Body of pancreas (tissue), 4 donors: ENCODE results near the gene PDPK1.
"Not testable (repeated sequence)": the region's sequence is repeated elsewhere in the genome, so short reads cannot be mapped to it uniquely, and the experiment has no call there.

Source experiments
- POLR2A ChIP-seq, 3 donors: fragments of 450-650 bp; IDR thresholded peaks; one replicate each; pipeline ENCODE4 v1.6.1; 2016; ENCODE audit warnings: antibody characterized with exemption in 3 of 3, mild to moderate bottlenecking in 2 of 3
- TF ChIP-seq, protein P1 (sequence below), 7 experiments: fragments of 450-650 bp in 4 of 7; fragments of 200-600 bp in 3 of 7; sonication (generic) in 3 of 7; IDR thresholded peaks; one replicate each; pipeline ENCODE4 v1.5.1; 2016 to 2019; ENCODE audit warnings: antibody characterized with exemption in 7 of 7

DNA sequence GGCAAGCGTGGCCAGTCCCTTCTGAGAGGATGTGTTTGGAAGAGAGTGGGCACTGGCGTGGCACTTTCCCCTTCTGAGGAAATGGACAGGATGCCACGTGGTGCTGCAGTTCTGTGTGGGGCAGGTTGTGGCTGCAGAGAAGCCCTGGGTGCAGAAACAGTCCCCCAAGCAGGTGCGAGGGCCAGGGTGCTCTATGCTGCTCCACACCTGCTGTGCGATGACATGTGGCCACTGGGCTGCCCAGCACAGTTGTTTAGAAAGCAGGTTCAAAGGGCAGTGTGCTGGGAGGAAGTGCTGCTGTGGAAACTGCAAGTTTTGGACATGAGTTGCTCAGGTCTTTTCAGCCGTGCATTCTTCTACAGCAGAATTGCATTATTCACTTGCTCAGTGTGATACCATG is 3.6 kb downstream of the PDPK1 start:
- TF ChIP-seq, protein P1, sequence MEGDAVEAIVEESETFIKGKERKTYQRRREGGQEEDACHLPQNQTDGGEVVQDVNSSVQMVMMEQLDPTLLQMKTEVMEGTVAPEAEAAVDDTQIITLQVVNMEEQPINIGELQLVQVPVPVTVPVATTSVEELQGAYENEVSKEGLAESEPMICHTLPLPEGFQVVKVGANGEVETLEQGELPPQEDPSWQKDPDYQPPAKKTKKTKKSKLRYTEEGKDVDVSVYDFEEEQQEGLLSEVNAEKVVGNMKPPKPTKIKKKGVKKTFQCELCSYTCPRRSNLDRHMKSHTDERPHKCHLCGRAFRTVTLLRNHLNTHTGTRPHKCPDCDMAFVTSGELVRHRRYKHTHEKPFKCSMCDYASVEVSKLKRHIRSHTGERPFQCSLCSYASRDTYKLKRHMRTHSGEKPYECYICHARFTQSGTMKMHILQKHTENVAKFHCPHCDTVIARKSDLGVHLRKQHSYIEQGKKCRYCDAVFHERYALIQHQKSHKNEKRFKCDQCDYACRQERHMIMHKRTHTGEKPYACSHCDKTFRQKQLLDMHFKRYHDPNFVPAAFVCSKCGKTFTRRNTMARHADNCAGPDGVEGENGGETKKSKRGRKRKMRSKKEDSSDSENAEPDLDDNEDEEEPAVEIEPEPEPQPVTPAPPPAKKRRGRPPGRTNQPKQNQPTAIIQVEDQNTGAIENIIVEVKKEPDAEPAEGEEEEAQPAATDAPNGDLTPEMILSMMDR (IDR thresholded peaks at IDR 0.05) = not testable (repeated sequence)
- TF ChIP-seq POLR2A (IDR thresholded peaks at IDR 0.05) = not testable (repeated sequence)
